Naive thymus-derived CD4-positive, alpha-beta T cell (primary cell): ENCODE measurements around the gene FGD2. TPM values are rescaled to one million over a fixed set of nuclear protein-coding genes. Genes with fewer than 3 reads are reported as not detected.
"Not testable (repeated sequence)": the region's sequence is repeated elsewhere in the genome, so short reads cannot be mapped to it uniquely, and the experiment has no call there.

Experiments used
- ATAC-seq: fragments of 150-1000 bp; cut with Tn5 transposase; 2 replicates; pipeline ENCODE4 v1.10.0; 2021; ENCODE audit warnings: mild to moderate bottlenecking, moderate library complexity
- CTCF ChIA-PET: fragments of 350-600 bp; sonication (Branson Sonifier 250); formaldehyde crosslinking; loops from one replicate; lab custom pipeline; 2021; ENCODE audit warnings: antibody characterized with exemption; lab: Charles Lee
- POLR2A ChIA-PET: fragments of 350-600 bp; sonication (Branson Sonifier 250); formaldehyde crosslinking; loops from one replicate; lab custom pipeline; 2021; ENCODE audit warnings: antibody characterized with exemption, inconsistent platforms; lab: Charles Lee
- DNase-seq, 9 donors: peaks; one replicate each; pipeline versions ENCODE4 v3.0.0 to v3.0.0-alpha.2; 2020 to 2022; ENCODE audit warnings: mixed read lengths in 1 of 9
- H3K27ac ChIP-seq: one replicate; pipeline ENCODE4 v1.7.0; 2013; ENCODE audit warnings: mild to moderate bottlenecking, low read depth, low read length, moderate library complexity
- H3K27me3 ChIP-seq, 2 donors: one replicate each; pipeline ENCODE4 v1.7.0; 2013; ENCODE audit warnings: low read length in 2 of 2, mild to moderate bottlenecking in 2 of 2, moderate library complexity in 2 of 2; ENCODE audit not compliant: control insufficient read depth in 2 of 2, insufficient read depth in 2 of 2
- H3K36me3 ChIP-seq, 3 experiments: 1 replicate in 2 of 3; 2 replicates in 1 of 3; pipeline ENCODE4 v1.7.0; 2013; ENCODE audit warnings: low read length in 3 of 3, mild to moderate bottlenecking in 3 of 3, moderate library complexity in 1 of 3; ENCODE audit not compliant: insufficient read depth in 3 of 3, control insufficient read depth in 2 of 3
- H3K4me1 ChIP-seq, 2 donors: one replicate each; pipeline ENCODE4 v1.7.0; 2013; ENCODE audit warnings: low read length in 2 of 2, mild to moderate bottlenecking in 2 of 2, moderate library complexity in 1 of 2; ENCODE audit not compliant: control insufficient read depth in 2 of 2, insufficient read depth in 2 of 2
- H3K4me3 ChIP-seq: 2 replicates; pipeline ENCODE4 v1.7.0; 2013; ENCODE audit warnings: mild to moderate bottlenecking, low read length
- H3K9me3 ChIP-seq, 3 experiments: 1 replicate in 2 of 3; 2 replicates in 1 of 3; pipeline ENCODE4 v1.7.0; 2013; ENCODE audit warnings: low read length in 3 of 3; ENCODE audit not compliant: control insufficient read depth in 2 of 3
- H3K27ac Mint-ChIP-seq, 9 donors: one replicate each; pipeline ENCODE4 v1.8.0; 2020 to 2022; ENCODE audit warnings: mixed read lengths in 9 of 9, mild to moderate bottlenecking in 8 of 9, moderate library complexity in 5 of 9, inconsistent platforms in 2 of 9
- H3K27me3 Mint-ChIP-seq, 5 donors: one replicate each; pipeline ENCODE4 v1.8.0; 2021 to 2022; ENCODE audit warnings: mixed read lengths in 5 of 5, mild to moderate bottlenecking in 1 of 5
- H3K36me3 Mint-ChIP-seq, 5 donors: one replicate each; pipeline ENCODE4 v1.8.0; 2020 to 2022; ENCODE audit warnings: mixed read lengths in 5 of 5, mild to moderate bottlenecking in 3 of 5, inconsistent platforms in 1 of 5
- H3K4me1 Mint-ChIP-seq, 7 donors: one replicate each; pipeline ENCODE4 v1.8.0; 2020 to 2022; ENCODE audit warnings: mixed read lengths in 7 of 7, mild to moderate bottlenecking in 3 of 7, inconsistent platforms in 1 of 7
- H3K4me3 Mint-ChIP-seq, 10 donors: one replicate each; pipeline ENCODE4 v1.8.0; 2020 to 2022; ENCODE audit warnings: mild to moderate bottlenecking in 10 of 10, mixed read lengths in 10 of 10, moderate library complexity in 6 of 10, inconsistent platforms in 2 of 10
- H3K9me3 Mint-ChIP-seq, 11 donors: one replicate each; pipeline ENCODE4 v1.8.0; 2020 to 2022; ENCODE audit warnings: mixed read lengths in 11 of 11, mild to moderate bottlenecking in 4 of 11, inconsistent platforms in 1 of 11, moderate library complexity in 1 of 11
- intact Hi-C, 2 donors: fragments of 100-400 bp; cut with micrococcal nuclease; formaldehyde crosslinking; loops; one replicate each; pipeline ENCODE4 v1.15.1; 2023
- polyA plus RNA-seq, 2 donors: library from polyadenylated mRNA; unstranded; fragments of 300-500 nt; fragmentation: Illumina TruSeq; gene quantifications; one replicate each; pipeline ENCODE4 v1.2.3, GENCODE V29; 2021
- total RNA-seq, 6 experiments: library from RNA in 5 of 6; stranded (reverse) in 5 of 6; gene quantifications; 1 replicate in 5 of 6; 2 replicates in 1 of 6; pipeline ENCODE4 v1.2.3 and lab custom pipeline; 2021 to 2026

FGD2 gene
- total and polyA plus RNA-seq, 7 experiments from 2014 or later = 0.25 to 71.9 (median 1.6) TPM

- H3K4me3 Mint-ChIP-seq, intact Hi-C loops, DNase-seq, H3K27me3 Mint-ChIP-seq, H3K36me3 Mint-ChIP-seq, H3K36me3 ChIP-seq, H3K4me3 ChIP-seq, H3K9me3 Mint-ChIP-seq, POLR2A ChIA-PET, H3K27ac Mint-ChIP-seq, H3K27ac ChIP-seq, H3K9me3 ChIP-seq, H3K27me3 ChIP-seq, ATAC-seq, H3K4me1 ChIP-seq: not testable (repeated sequence)
- CTCF ChIA-PET = interaction anchor here (2.5 kb wide), 1 partner anchor 36 kb away, joined by 13 read pairs; no protein-coding TSS in a partner anchor
- H3K4me1 Mint-ChIP-seq = peaks cover 0 to 24% (median 0%) of the 10 kb centered on the region in 7 donors
Observed at GRCh38 chr6:37058984-37059343, 53.5 kb downstream of the FGD2 start.

- Mint-ChIP-seq H3K27ac (no peak overlapping the region), H3K4me3 (no peak overlapping the region), H3K4me1 (peaks cover 0 to 20% (median 0%) of the 10 kb centered on the region in 7 donors), H3K9me3 (peaks cover 0 to 1% (median 0%) of the 10 kb centered on the region in 11 donors), H3K36me3 (peaks cover 0 to 3% (median 0%) of the 10 kb centered on the region in 5 donors), H3K27me3 (no peaks in the 10 kb centered on the region)
- H3K27ac ChIP-seq = no peak overlapping the region
- ATAC-seq (peak; percentile 76), DNase-seq (no peak)
- H3K4me3 ChIP-seq = no peak overlapping the region
- no peaks in the 10 kb centered on the region for H3K36me3 ChIP-seq
- POLR2A ChIA-PET = no interaction called here
- CTCF ChIA-PET = interaction anchor here (2.5 kb wide), 1 partner anchor 37 kb away, joined by 13 read pairs; no protein-coding TSS in a partner anchor
- intact Hi-C loops = no loop called here
- H3K9me3 ChIP-seq = no peaks in the 10 kb centered on the region
- no peaks in the 10 kb centered on the region for H3K27me3 ChIP-seq
- no peaks in the 10 kb centered on the region for H3K4me1 ChIP-seq
Observed at GRCh38 chr6:37059344-37060194, 54.1 kb downstream of the FGD2 start.

- POLR2A ChIA-PET = no interaction called here
- H3K9me3 ChIP-seq = no peaks in the 10 kb centered on the region
- H3K27me3 ChIP-seq = no peaks in the 10 kb centered on the region
- ATAC-seq = no peak
- no peak overlapping the region for H3K4me3 Mint-ChIP-seq
- no peak overlapping the region for H3K27ac Mint-ChIP-seq
- intact Hi-C loops = no loop called here
- H3K27ac ChIP-seq = no peak overlapping the region
- peaks cover 0 to 2% (median 0%) of the 10 kb centered on the region in 5 donors for H3K27me3 Mint-ChIP-seq
- H3K36me3 ChIP-seq = no peaks in the 10 kb centered on the region
- H3K4me3 ChIP-seq = no peak overlapping the region
- CTCF ChIA-PET = no interaction called here
- no peaks in the 10 kb centered on the region for H3K36me3 Mint-ChIP-seq
- peaks cover 0 to 1% (median 0%) of the 10 kb centered on the region in 11 donors for H3K9me3 Mint-ChIP-seq
- DNase-seq = no peak
- H3K4me1 ChIP-seq = no peaks in the 10 kb centered on the region
- peaks cover 0 to 17% (median 0%) of the 10 kb centered on the region in 7 donors for H3K4me1 Mint-ChIP-seq
Observed at GRCh38 chr6:37060195-37060559, 54.7 kb downstream of the FGD2 start.

- intact Hi-C loops = no loop called here
- CTCF ChIA-PET = interaction anchor here (0.7 kb wide), 1 partner anchor 10 kb away, joined by 6 read pairs; no protein-coding TSS in a partner anchor
Observed at GRCh38 chr6:37061157-37061804, 55.8 kb downstream of the FGD2 start.

GRCh38 chr6:37062424-37062823, 57.0 kb downstream of the FGD2 start:
- H3K27ac Mint-ChIP-seq = no peak overlapping the region
- POLR2A ChIA-PET = no interaction called here
- Histone ChIP-seq H3K27ac (no peak overlapping the region), H3K9me3 (no peaks in the 10 kb centered on the region), H3K36me3 (no peaks in the 10 kb centered on the region), H3K4me3 (no peak overlapping the region), H3K27me3 (no peaks in the 10 kb centered on the region), H3K4me1 (no peaks in the 10 kb centered on the region)
- peaks cover 0 to 2% (median 0%) of the 10 kb centered on the region in 5 donors for H3K27me3 Mint-ChIP-seq
- peaks cover 0 to 14% (median 0%) of the 10 kb centered on the region in 7 donors for H3K4me1 Mint-ChIP-seq
- no peak for DNase-seq
- H3K4me3 Mint-ChIP-seq = no peak overlapping the region
- intact Hi-C loops = no loop called here
- no peak for ATAC-seq
- CTCF ChIA-PET = no interaction called here
- H3K9me3 Mint-ChIP-seq = no peaks in the 10 kb centered on the region
- no peaks in the 10 kb centered on the region for H3K36me3 Mint-ChIP-seq

More at GRCh38 chr6:37061157-37061804, 55.8 kb downstream of the FGD2 start:
- no peak overlapping the region for H3K27ac ChIP-seq
- H3K27ac Mint-ChIP-seq = no peak overlapping the region
- H3K27me3 ChIP-seq = no peaks in the 10 kb centered on the region
- H3K9me3 Mint-ChIP-seq = peaks cover 0 to 1% (median 0%) of the 10 kb centered on the region in 11 donors
- peaks cover 0 to 2% (median 0%) of the 10 kb centered on the region in 5 donors for H3K27me3 Mint-ChIP-seq
- H3K4me3 Mint-ChIP-seq = no peak overlapping the region
- no peaks in the 10 kb centered on the region for H3K9me3 ChIP-seq
- POLR2A ChIA-PET = no interaction called here
- DNase-seq = no peak
- H3K36me3 ChIP-seq = no peaks in the 10 kb centered on the region
- no peak for ATAC-seq
- H3K36me3 Mint-ChIP-seq = no peaks in the 10 kb centered on the region
- H3K4me1 Mint-ChIP-seq = peaks cover 0 to 14% (median 0%) of the 10 kb centered on the region in 7 donors
- H3K4me1 ChIP-seq = no peaks in the 10 kb centered on the region
- H3K4me3 ChIP-seq = no peak overlapping the region

- Mint-ChIP-seq H3K4me3 (no peak overlapping the region), H3K9me3 (peaks cover 0 to 2% (median 0%) of the 10 kb centered on the region in 11 donors), H3K4me1 (peaks cover 15 to 31% (median 19%) of the 10 kb centered on the region in 7 donors), H3K27me3 (peaks cover 0 to 2% (median 0%) of the 10 kb centered on the region in 5 donors), H3K27ac (peak overlapping the region in 1 of 9 donors; percentile 32), H3K36me3 (no peaks in the 10 kb centered on the region)
- Histone ChIP-seq H3K9me3 (no peaks in the 10 kb centered on the region), H3K4me3 (no peak overlapping the region), H3K36me3 (no peaks in the 10 kb centered on the region), H3K27me3 (no peaks in the 10 kb centered on the region), H3K27ac (no peak overlapping the region), H3K4me1 (peaks cover 0 to 11% of the 10 kb centered on the region in 2 donors)
- POLR2A ChIA-PET = no interaction called here
- ATAC-seq (no peak), DNase-seq (no peak)
- intact Hi-C loops = no loop called here
- CTCF ChIA-PET = interaction anchor here (0.6 kb wide), 1 partner anchor 47 kb away, joined by 3 read pairs; no protein-coding TSS in a partner anchor
Observed at GRCh38 chr6:37068356-37069270, 63.2 kb downstream of the FGD2 start.
